AG09309 (cell line): ENCODE results near the gene MYO18A.
A peak's percentile ranks its signal among the peaks of the same experiment; 100 is the strongest.
"Not testable (repeated sequence)": the region's sequence is repeated elsewhere in the genome, so short reads cannot be mapped to it uniquely, and the experiment has no call there.

Experiments used
- DNase-seq: peaks from one replicate; pipeline ENCODE4 v3.0.0-alpha.2; 2010; ENCODE audit warnings: low read depth
- H3K4me3 ChIP-seq: 2 replicates; pipeline ENCODE4 v1.5.1; 2011; ENCODE audit warnings: mild to moderate bottlenecking, low read depth, low read length, moderate library complexity; ENCODE audit not compliant: control insufficient read depth
- TF ChIP-seq, protein P1 (sequence below): IDR thresholded peaks from 2 replicates; pipeline ENCODE4 v1.5.1; 2011; ENCODE audit warnings: mild to moderate bottlenecking, low read depth, low read length, inconsistent platforms; ENCODE audit not compliant: insufficient read depth, control insufficient read depth; ENCODE audit errors: missing control alignments

Gene MYO18A

DNA sequence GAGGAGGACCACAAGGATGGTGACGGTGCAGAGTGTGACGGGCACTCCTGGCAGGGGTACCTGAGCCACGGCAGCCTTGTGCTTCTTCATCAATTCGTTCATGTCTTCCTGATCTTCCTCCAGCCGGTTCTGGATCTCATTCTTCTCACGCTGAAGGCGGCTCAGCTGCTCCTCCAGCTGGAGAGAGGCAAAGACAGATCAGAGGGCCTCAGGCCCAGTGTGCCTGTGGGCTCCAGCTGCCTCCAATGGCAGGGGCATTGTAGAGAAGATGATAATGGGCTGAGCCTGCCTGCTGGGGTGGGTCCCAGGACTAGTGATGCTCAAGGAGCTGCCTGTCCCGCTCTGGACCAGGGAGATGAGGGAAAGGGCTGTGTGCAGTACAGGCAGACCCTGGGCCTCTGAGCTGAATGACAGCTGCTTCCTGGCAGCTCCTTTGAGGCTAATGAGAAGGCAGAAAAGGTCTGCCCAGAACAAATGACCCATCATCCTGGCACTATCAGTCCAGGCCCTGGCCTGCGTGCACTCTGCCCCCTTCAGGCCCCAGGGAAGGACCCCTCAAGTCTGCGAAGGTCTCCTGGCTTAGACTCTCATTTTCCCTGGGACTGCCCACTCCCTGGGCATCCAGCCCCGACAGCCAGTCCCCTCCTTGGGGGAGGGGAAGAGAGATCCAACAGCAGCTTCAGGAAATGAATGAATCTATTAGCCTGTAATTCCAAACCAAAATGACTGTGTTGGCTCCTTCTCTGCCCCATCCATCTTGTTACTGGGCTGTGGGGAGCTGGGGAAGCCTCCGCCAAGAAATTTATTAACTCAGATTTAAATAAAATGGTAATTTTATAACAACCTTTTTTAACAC, 89.2 kb downstream of the MYO18A start:
- TF ChIP-seq, protein P1, sequence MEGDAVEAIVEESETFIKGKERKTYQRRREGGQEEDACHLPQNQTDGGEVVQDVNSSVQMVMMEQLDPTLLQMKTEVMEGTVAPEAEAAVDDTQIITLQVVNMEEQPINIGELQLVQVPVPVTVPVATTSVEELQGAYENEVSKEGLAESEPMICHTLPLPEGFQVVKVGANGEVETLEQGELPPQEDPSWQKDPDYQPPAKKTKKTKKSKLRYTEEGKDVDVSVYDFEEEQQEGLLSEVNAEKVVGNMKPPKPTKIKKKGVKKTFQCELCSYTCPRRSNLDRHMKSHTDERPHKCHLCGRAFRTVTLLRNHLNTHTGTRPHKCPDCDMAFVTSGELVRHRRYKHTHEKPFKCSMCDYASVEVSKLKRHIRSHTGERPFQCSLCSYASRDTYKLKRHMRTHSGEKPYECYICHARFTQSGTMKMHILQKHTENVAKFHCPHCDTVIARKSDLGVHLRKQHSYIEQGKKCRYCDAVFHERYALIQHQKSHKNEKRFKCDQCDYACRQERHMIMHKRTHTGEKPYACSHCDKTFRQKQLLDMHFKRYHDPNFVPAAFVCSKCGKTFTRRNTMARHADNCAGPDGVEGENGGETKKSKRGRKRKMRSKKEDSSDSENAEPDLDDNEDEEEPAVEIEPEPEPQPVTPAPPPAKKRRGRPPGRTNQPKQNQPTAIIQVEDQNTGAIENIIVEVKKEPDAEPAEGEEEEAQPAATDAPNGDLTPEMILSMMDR, result peak; percentile 5
- H3K4me3 ChIP-seq, result no peak overlapping the region
- DNase-seq, result no peak

DNA sequence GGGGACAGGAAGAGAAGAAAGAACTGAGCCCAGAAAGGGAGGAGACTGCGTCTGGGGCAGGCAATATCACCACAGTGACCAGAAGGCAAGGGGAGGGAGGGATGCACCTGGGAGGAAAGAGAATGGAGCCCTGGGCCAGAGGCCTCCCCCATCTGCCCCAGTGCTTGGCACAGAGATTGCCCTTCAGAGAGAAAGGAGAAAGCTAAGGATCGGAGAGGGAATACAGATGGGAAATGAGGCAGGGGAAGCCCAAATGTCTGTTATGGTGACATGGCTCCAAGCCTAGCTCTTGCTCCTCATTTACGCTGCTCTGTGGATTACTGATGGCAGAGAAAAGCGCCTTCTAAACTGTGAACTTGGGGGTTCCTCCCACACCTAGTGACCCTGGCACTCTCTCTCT, 90.1 kb downstream of the MYO18A start:
- TF ChIP-seq, protein P1, result no peak
- H3K4me3 ChIP-seq, result no peak overlapping the region
- no peak for DNase-seq

DNA sequence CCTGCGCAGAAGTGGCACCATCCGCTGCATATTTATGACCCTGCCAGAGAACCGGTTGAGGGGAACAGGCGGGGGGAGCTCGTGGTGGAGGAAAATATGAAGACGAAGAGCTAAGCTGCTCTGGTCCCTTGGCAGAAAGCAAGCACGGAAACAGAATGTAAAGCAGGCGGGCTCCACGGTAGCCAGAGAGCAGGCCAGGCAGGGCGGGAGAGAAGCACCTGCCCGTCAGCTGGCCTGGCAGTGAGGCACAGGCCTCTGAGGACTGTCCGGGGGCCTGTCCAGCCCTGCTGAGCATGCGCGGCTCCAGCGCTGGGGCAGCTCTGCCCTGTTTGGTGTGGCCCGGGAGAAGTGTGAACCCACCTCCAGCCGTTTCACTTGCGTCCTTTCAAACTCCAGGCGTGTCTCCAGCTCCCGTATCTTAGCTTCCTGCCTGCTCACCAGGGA, 90.6 kb downstream of the MYO18A start:
- TF ChIP-seq, protein P1, result no peak
- no peak overlapping the region for H3K4me3 ChIP-seq
- DNase-seq, result no peak

DNA sequence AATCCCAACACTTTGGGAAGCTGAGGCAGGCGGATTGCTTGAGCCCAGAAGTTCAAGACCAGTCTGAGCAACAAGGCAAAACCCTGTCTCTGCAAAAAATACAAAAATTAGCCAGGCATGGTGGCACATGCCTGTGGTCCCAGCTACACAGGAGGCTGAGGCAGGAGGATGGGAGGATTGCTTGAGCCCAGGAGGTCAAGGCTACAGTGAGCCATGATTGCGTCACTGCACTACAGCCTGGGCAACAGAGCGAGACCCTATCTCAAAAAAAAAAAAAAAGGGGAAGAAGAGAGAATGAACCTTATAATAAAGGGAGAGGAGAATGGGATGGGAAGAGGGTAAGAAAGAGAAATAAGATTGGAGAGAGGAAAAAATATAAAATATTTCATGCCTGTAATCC, 91.4 kb downstream of the MYO18A start:
- DNase-seq, H3K4me3 ChIP-seq: not testable (repeated sequence)

DNA sequence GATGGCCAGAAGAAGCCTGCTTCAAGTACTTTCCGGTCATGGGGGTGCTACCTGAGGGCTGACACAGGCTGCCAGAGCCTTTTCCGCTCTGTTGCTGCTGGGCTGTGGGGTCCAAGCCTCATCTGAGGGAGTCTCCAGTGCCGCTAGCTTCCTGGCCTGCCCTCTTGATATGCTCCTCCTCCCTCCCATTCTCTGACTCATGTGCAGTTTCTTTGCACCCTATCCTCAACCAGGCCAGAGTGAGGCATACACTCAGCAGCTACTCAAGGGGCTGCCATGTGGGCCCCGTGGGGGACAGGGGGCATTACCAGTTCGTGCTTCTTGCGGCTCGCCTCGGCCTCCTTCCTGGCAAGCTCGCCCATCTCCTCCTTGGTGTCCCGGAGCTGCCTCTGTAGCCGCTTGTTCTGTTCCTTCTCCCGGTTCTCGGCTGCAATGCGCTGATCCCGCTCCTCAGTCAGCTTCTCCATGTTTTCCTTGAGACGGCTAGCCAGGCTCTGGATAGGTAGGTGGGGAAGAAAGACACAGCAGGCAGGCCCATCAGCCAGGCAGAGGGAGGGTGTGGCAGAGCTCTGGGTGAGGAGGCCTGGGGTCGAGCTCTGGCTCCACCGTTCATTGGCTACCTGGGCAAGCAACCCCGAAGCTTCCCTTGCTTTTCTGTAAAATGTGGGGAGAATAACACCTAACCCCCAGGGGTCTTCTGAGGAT, 93.4 kb downstream of the MYO18A start:
- DNase-seq, result no peak
- TF ChIP-seq, protein P1, result no peak
- H3K4me3 ChIP-seq, result no peak overlapping the region

DNA sequence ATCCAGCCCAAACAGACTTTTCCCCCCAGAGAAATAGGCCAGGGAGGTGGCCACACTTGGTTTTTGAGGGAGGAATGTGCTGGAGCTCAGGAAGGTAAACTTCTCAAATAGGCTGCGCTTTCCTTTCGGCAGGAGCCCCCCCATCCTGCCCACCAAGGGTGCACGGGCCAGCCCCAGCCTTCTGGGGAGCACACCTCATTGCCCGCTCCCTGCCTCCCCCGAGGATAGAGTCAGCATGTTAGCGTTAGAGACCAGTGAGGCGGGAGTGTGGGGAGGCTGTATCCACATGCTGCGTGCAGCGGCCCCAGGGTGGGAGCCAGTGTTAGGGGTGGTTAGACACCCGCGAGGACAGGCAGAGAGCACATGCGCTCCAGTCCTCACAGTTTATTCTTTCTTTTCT, 95.0 kb downstream of the MYO18A start:
- DNase-seq, result no peak
- TF ChIP-seq, protein P1, result no peak
- H3K4me3 ChIP-seq, result no peak overlapping the region

DNA sequence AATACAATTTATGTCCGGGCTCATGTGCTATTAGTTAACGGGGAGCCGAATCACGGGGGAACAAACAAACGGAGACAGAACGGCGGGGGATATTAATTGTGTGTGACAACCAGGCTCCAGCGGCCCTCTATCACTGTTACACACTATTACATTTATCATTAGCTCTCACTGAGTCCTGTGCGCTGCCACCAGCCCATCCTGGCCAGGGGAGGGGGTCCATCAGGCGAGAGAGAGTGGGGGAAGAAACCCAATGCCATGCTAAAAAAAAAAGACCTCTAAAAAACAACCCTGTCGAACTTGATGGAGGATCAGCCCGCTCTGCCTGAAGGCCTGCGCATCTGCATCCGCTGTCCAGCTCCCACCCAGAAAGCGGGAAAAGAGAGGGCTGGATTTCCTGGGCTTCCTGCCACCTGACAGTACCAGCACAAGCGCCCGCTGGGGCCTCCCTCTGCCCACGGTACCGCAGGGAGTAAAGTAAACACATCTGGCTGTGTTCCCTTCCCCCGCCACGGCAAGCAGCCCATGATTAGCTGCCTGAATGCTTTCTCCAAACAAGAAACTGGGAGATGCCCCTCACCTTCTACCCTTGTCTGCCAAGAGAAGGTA, 95.6 kb downstream of the MYO18A start:
- DNase-seq, result no peak
- TF ChIP-seq, protein P1, result no peak
- H3K4me3 ChIP-seq, result no peak overlapping the region
